DOHH2 (cell line): Measurements from ENCODE around the gene GALNT18.

Experiments
- H3F3A ChIP-seq: fragments of 200-600 bp; sonication (generic), shearing (Covaris generic); 2 replicates; pipeline ENCODE4 v1.6.0; 2016; ENCODE audit warnings: antibody characterized with exemption, mild to moderate bottlenecking; ENCODE audit not compliant: control insufficient read depth, insufficient read depth
- H3K27ac ChIP-seq: fragments of 200-600 bp; sonication (generic); 2 replicates; pipeline ENCODE4 v1.5.1; 2014; ENCODE audit warnings: low read depth, mild to moderate bottlenecking, low read length, moderate library complexity
- H3K27me3 ChIP-seq: fragments of 200-600 bp; sonication (generic); 2 replicates; pipeline ENCODE4 v1.6.1; 2014; ENCODE audit warnings: mild to moderate bottlenecking, low read length, mixed read lengths; ENCODE audit not compliant: control insufficient read depth
- H3K36me3 ChIP-seq: fragments of 200-600 bp; sonication (generic); 2 replicates; pipeline ENCODE4 v1.6.1; 2014; ENCODE audit warnings: mild to moderate bottlenecking, low read length, moderate library complexity, mixed read lengths; ENCODE audit not compliant: control insufficient read depth
- H3K4me1 ChIP-seq: fragments of 200-600 bp; sonication (generic); 2 replicates; pipeline ENCODE4 v1.6.1; 2014; ENCODE audit warnings: mild to moderate bottlenecking, low read length, mixed read lengths; ENCODE audit not compliant: control insufficient read depth
- H3K4me2 ChIP-seq: fragments of 200-600 bp; sonication (generic); 2 replicates; pipeline ENCODE4 v1.6.0; 2014; ENCODE audit warnings: mild to moderate bottlenecking, low read length, moderate library complexity
- H3K4me3 ChIP-seq: fragments of 200-600 bp; sonication (generic); 2 replicates; pipeline ENCODE4 v1.5.1; 2014; ENCODE audit warnings: mild to moderate bottlenecking, low read length, mixed read lengths
- H3K79me2 ChIP-seq: fragments of 200-600 bp; sonication (generic); 2 replicates; pipeline ENCODE4 v1.6.1; 2014; ENCODE audit warnings: mild to moderate bottlenecking, low read length, mixed read lengths; ENCODE audit not compliant: control insufficient read depth
- H3K9me2 ChIP-seq: fragments of 200-600 bp; sonication (generic); replicated peaks from 2 replicates; pipeline ENCODE4 v1.6.1; 2014; ENCODE audit warnings: mild to moderate bottlenecking, low read length, mixed read lengths; ENCODE audit not compliant: control insufficient read depth
- H3K9me3 ChIP-seq: fragments of 200-600 bp; sonication (generic); 2 replicates; pipeline ENCODE4 v1.6.1; 2014; ENCODE audit warnings: antibody characterized with exemption, low read length, mixed read lengths; ENCODE audit not compliant: control insufficient read depth, insufficient read depth
- H4K20me1 ChIP-seq: fragments of 200-600 bp; sonication (generic); 2 replicates; pipeline ENCODE4 v1.6.0; 2014; ENCODE audit warnings: low read depth, mild to moderate bottlenecking, antibody characterized with exemption, low read length, moderate library complexity; ENCODE audit not compliant: control insufficient read depth, insufficient read depth
- EZH2phosphoT487 ChIP-seq: fragments of 200-600 bp; sonication (generic); IDR thresholded peaks from 2 replicates; pipeline ENCODE4 v1.6.1; 2017; ENCODE audit warnings: borderline replicate concordance, mild to moderate bottlenecking, antibody characterized with exemption, low read length, moderate library complexity, mixed read lengths
- TF ChIP-seq, protein P1 (sequence below): fragments of 200-600 bp; sonication (generic); IDR thresholded peaks from one replicate; pipeline ENCODE4 v1.5.1; 2014; ENCODE audit warnings: antibody characterized with exemption, mild to moderate bottlenecking, low read depth, low read length; ENCODE audit not compliant: poor library complexity, severe bottlenecking

Gene GALNT18

DNA sequence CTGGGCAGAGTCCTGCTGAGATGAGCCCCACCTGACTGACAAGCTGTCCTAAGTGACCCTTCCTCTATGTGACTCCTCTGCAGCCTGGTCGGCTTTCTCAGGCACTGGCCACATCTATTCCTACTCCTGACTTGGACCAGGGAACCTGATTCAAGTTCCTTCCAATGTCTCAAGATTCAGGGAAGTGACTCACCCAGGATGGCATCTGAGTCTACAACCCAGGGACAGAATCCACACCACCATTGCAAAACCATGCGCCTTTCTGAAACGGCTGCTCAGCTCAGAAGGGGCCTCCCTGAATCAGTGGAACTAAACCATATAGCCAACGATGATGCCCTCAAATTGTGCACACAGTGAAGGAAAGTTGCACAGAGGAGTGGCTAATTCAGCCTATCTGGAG lies 204.9 kb downstream of the GALNT18 start:
- H3K4me1 ChIP-seq = no peaks in the 10 kb centered on the region
- no peaks in the 10 kb centered on the region for H3K9me3 ChIP-seq
- no peaks in the 10 kb centered on the region for H3K36me3 ChIP-seq
- H3K4me2 ChIP-seq = no peak overlapping the region
- H3K79me2 ChIP-seq = no peaks in the 10 kb centered on the region
- H3K27ac ChIP-seq = no peak overlapping the region
- TF ChIP-seq, protein P1, sequence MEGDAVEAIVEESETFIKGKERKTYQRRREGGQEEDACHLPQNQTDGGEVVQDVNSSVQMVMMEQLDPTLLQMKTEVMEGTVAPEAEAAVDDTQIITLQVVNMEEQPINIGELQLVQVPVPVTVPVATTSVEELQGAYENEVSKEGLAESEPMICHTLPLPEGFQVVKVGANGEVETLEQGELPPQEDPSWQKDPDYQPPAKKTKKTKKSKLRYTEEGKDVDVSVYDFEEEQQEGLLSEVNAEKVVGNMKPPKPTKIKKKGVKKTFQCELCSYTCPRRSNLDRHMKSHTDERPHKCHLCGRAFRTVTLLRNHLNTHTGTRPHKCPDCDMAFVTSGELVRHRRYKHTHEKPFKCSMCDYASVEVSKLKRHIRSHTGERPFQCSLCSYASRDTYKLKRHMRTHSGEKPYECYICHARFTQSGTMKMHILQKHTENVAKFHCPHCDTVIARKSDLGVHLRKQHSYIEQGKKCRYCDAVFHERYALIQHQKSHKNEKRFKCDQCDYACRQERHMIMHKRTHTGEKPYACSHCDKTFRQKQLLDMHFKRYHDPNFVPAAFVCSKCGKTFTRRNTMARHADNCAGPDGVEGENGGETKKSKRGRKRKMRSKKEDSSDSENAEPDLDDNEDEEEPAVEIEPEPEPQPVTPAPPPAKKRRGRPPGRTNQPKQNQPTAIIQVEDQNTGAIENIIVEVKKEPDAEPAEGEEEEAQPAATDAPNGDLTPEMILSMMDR = no peak
- no peak for TF ChIP-seq EZH2phosphoT487
- H3K4me3 ChIP-seq = no peak overlapping the region
- no peaks in the 10 kb centered on the region for H3K9me2 ChIP-seq
- no peaks in the 10 kb centered on the region for H3F3A ChIP-seq
- H4K20me1 ChIP-seq = no peaks in the 10 kb centered on the region
- H3K27me3 ChIP-seq = peaks cover 18% of the 10 kb centered on the region

DNA sequence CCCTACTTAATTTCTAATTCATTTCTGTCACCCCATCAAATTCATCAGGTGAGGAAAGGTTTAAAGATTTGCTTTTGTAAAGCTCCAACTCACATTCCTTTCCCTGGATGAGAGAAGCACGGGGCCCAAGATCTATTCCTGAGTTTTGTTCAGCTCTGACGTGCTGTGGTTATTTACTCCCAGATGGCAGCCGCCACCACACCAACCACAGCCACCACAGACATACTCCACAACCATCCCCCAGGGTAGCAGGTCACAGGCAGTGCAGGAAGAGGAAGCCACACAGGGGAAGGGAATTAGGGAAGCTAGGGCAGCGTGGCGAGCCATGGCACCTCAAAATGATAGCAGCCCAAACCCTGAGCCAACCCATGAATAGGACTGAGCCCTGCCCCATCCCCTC lies 205.3 kb downstream of the GALNT18 start:
- no peaks in the 10 kb centered on the region for H3K9me3 ChIP-seq
- H3K9me2 ChIP-seq = no peaks in the 10 kb centered on the region
- H3K4me3 ChIP-seq = no peak overlapping the region
- H4K20me1 ChIP-seq = no peaks in the 10 kb centered on the region
- no peaks in the 10 kb centered on the region for H3K36me3 ChIP-seq
- H3K4me1 ChIP-seq = no peaks in the 10 kb centered on the region
- H3K27ac ChIP-seq = no peak overlapping the region
- no peak overlapping the region for H3K4me2 ChIP-seq
- peaks cover 18% of the 10 kb centered on the region for H3K27me3 ChIP-seq
- no peaks in the 10 kb centered on the region for H3F3A ChIP-seq
- no peaks in the 10 kb centered on the region for H3K79me2 ChIP-seq
- TF ChIP-seq, protein P1 = no peak
- no peak for TF ChIP-seq EZH2phosphoT487

DNA sequence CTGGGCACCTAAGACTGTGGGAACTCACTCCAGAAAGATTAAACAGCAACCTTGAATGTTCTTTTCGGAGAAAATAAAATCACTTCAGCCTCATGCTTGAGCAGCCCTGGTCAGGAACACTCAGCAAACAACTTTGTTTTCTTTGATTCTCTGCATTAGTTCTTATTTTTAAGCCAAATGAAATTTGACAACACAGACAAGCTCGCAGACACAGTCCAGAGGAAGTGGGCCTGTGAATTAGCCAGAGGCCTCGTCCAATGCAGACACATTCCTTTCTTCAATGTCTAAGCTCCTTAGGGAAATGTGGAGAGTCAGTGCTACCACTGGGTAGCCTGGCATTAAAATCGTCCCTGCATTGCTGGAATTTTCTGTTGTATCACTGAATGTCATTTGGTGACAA lies 205.9 kb downstream of the GALNT18 start:
- Histone ChIP-seq H4K20me1 (no peaks in the 10 kb centered on the region), H3F3A (no peaks in the 10 kb centered on the region), H3K4me3 (no peak overlapping the region), H3K79me2 (no peaks in the 10 kb centered on the region), H3K27ac (no peak overlapping the region), H3K9me3 (no peaks in the 10 kb centered on the region), H3K4me1 (no peaks in the 10 kb centered on the region), H3K27me3 (peaks cover 18% of the 10 kb centered on the region), H3K36me3 (no peaks in the 10 kb centered on the region), H3K4me2 (no peak overlapping the region), H3K9me2 (no peaks in the 10 kb centered on the region)
- TF ChIP-seq EZH2phosphoT487 = no peak
- TF ChIP-seq, protein P1 = no peak

DNA sequence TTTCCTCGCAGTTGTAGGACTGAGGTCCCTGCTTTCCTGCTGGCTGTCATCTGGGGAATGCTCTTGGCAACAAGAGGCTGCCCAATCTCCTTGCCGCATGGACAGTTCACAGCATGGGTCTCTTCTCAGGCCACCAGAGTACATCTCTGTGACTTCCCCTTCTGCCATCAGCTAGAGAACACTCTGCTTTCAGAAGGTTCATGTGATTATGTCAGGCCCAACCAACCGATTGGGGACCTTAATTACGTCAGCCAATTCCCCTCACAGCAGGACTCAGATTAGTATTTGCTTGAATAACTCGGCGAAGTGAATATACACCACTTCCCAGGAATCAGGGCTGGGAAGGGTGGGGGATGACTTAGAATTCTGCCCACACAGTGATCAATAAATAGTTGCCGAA lies 206.8 kb downstream of the GALNT18 start:
- no peaks in the 10 kb centered on the region for H3K36me3 ChIP-seq
- peaks cover 20% of the 10 kb centered on the region for H3K27me3 ChIP-seq
- H3K27ac ChIP-seq = no peak overlapping the region
- no peaks in the 10 kb centered on the region for H3F3A ChIP-seq
- TF ChIP-seq, protein P1 = no peak
- no peak for TF ChIP-seq EZH2phosphoT487
- H4K20me1 ChIP-seq = no peaks in the 10 kb centered on the region
- no peak overlapping the region for H3K4me3 ChIP-seq
- H3K9me3 ChIP-seq = no peaks in the 10 kb centered on the region
- H3K79me2 ChIP-seq = no peaks in the 10 kb centered on the region
- no peak overlapping the region for H3K4me2 ChIP-seq
- H3K9me2 ChIP-seq = no peaks in the 10 kb centered on the region
- no peaks in the 10 kb centered on the region for H3K4me1 ChIP-seq
